ENCODE data around the gene PPP2R2C. TPM values are rescaled to one million over a fixed set of nuclear protein-coding genes. Genes with fewer than 3 reads are reported as not detected.

Gene PPP2R2C
- total RNA-seq, 1 experiment from 2014 or later: not detected

- no TSS peak for BruUV-seq (replicated peaks)
- no peak for TF ChIP-seq EZH2 (IDR thresholded peaks at IDR 0.05; ENCODE audit: borderline replicate concordance, low read depth, low read length, poor library complexity, severe bottlenecking)
- no peak for TF ChIP-seq CTCF (conservative IDR thresholded peaks at IDR 0.05; ENCODE audit: low read depth, low read length)
- Histone ChIP-seq H3K27me3 (replicated peaks; ENCODE audit: insufficient read depth, low read depth, low read length, poor library complexity) (peaks cover 12% of the 10 kb centered on the region), H3K36me3 (ENCODE audit: insufficient read depth, low read length, poor library complexity, severe bottlenecking) (no peaks in the 10 kb centered on the region), H3K4me3 (ENCODE audit: low read depth, low read length, poor library complexity, severe bottlenecking) (no peak overlapping the region), H3K9me3 (ENCODE audit: low read depth, low read length, poor library complexity, severe bottlenecking) (no peaks in the 10 kb centered on the region), H3K4me1 (ENCODE audit: insufficient read depth, low read length, poor library complexity, severe bottlenecking) (no peaks in the 10 kb centered on the region), H3K27ac (ENCODE audit: low read depth, low read length, poor library complexity, severe bottlenecking) (no peak overlapping the region)
- intact Hi-C loops (cut with micrococcal nuclease; ENCODE audit: unreplicated experiment): no loop called here
- no peak for DNase-seq (ENCODE audit: low spot score)
- ChIA-PET POLR2A (ENCODE audit: low non-redundant PET) (no interaction called here), CTCF (no interaction called here)
Observed at GRCh38 chr4:6425336-6425735, 47.1 kb downstream of the PPP2R2C start.

- Histone ChIP-seq H3K9me3 (ENCODE audit: low read depth, low read length, poor library complexity, severe bottlenecking) (no peaks in the 10 kb centered on the region), H3K27ac (ENCODE audit: low read depth, low read length, poor library complexity, severe bottlenecking) (no peak overlapping the region), H3K4me3 (ENCODE audit: low read depth, low read length, poor library complexity, severe bottlenecking) (no peak overlapping the region), H3K4me1 (ENCODE audit: insufficient read depth, low read length, poor library complexity, severe bottlenecking) (no peaks in the 10 kb centered on the region), H3K27me3 (replicated peaks; ENCODE audit: insufficient read depth, low read depth, low read length, poor library complexity) (peaks cover 12% of the 10 kb centered on the region), H3K36me3 (ENCODE audit: insufficient read depth, low read length, poor library complexity, severe bottlenecking) (no peaks in the 10 kb centered on the region)
- CTCF ChIA-PET: no interaction called here
- intact Hi-C loops (cut with micrococcal nuclease; ENCODE audit: unreplicated experiment): no loop called here
- no TSS peak for BruUV-seq (replicated peaks)
- POLR2A ChIA-PET (ENCODE audit: low non-redundant PET): no interaction called here
- no peak for DNase-seq (ENCODE audit: low spot score)
- TF ChIP-seq CTCF (conservative IDR thresholded peaks at IDR 0.05; ENCODE audit: low read depth, low read length) (no peak), EZH2 (IDR thresholded peaks at IDR 0.05; ENCODE audit: borderline replicate concordance, low read depth, low read length, poor library complexity, severe bottlenecking) (no peak)
Observed at GRCh38 chr4:6424425-6424824, 48.0 kb downstream of the PPP2R2C start.

GRCh38 chr4:6423575-6423974 is 48.8 kb downstream of the PPP2R2C start:
- ChIA-PET CTCF (no interaction called here), POLR2A (ENCODE audit: low non-redundant PET) (no interaction called here)
- no peak for TF ChIP-seq CTCF (conservative IDR thresholded peaks at IDR 0.05; ENCODE audit: low read depth, low read length)
- TF ChIP-seq EZH2 (IDR thresholded peaks at IDR 0.05; ENCODE audit: borderline replicate concordance, low read depth, low read length, poor library complexity, severe bottlenecking): no peak
- Histone ChIP-seq H3K27ac (ENCODE audit: low read depth, low read length, poor library complexity, severe bottlenecking) (no peak overlapping the region), H3K9me3 (ENCODE audit: low read depth, low read length, poor library complexity, severe bottlenecking) (no peaks in the 10 kb centered on the region), H3K27me3 (replicated peaks; ENCODE audit: insufficient read depth, low read depth, low read length, poor library complexity) (peaks cover 12% of the 10 kb centered on the region), H3K36me3 (ENCODE audit: insufficient read depth, low read length, poor library complexity, severe bottlenecking) (no peaks in the 10 kb centered on the region), H3K4me1 (ENCODE audit: insufficient read depth, low read length, poor library complexity, severe bottlenecking) (no peaks in the 10 kb centered on the region), H3K4me3 (ENCODE audit: low read depth, low read length, poor library complexity, severe bottlenecking) (no peak overlapping the region)
- DNase-seq (ENCODE audit: low spot score): no peak
- BruUV-seq (replicated peaks): no TSS peak
- intact Hi-C loops (cut with micrococcal nuclease; ENCODE audit: unreplicated experiment): no loop called here
